Nucleus accumbens (tissue), 56 donors: Measurements from ENCODE around the gene EDARADD.

ENCODE experiments used
- DNase-seq, 56 donors: peaks; one replicate each; lab custom pipeline; 2025; lab: John Stamatoyannopoulos, UW

Gene EDARADD

DNA sequence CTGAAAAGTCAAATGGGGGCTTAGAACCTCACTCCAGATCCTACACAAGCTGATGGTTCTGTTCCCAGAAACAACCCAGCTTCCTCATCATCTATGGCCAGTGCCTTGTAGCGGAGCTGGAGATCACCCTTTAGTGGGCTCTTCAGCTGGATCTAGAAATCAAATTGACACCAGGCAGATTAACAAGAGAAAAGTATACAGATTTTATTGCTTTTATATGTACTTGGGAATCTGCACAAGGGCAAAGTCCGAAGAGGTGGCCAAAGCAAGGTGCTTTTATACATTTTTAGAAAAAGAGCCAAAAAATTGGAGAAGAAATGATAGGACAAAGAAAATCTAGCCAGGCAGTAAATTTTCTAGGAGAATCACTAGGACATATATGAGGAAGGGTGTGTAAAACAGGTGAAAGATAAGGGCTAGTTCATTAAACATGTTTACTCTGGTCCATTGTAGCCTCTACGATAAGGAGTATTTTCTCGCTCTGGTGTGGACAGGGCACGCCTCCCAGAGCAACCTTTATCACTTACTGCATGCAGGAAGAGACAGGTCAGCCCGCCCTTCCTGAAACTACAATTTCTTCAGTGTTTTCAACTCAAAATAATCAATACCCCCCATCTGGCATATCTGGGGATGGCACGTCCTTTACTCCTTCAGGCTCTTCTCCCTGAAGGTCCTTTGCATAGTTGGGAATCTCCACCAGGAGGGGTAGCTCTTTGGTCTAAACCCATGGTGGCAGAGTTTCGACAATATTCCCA lies 115.7 kb downstream of the EDARADD start:
- no peak for DNase-seq

DNA sequence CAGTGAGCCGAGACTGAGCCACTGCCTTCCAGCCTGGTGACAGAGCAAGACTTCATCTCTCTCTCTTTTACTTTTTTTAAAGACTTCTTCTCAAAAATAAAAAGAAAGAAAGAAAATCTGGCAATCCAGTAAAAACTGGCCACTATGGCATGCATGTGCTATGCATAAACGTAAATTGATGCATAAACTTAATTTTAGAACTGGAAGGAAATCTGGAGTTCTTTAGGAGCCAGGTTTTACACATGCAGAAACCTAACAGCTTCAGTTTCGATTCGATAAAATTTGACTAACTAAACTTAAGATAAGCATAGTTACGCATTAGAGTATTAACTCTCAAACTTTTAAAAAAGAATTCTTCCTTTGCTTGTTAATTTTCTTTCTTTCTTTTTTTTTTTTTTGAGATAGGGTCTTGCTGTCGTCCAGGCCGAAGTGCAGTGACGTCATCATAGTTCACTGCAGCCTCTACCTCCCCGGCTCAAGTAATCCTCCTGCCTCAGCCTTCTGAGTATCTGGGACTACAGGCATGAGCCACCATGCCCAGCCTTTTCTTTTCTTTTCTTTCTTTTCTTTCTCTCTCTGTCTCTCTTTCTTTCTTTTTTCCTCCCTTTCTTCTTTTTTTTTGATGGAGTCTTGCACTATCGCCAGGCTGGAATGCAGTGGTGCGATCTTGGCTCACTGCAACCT lies 117.8 kb downstream of the EDARADD start:
- no peak for DNase-seq

DNA sequence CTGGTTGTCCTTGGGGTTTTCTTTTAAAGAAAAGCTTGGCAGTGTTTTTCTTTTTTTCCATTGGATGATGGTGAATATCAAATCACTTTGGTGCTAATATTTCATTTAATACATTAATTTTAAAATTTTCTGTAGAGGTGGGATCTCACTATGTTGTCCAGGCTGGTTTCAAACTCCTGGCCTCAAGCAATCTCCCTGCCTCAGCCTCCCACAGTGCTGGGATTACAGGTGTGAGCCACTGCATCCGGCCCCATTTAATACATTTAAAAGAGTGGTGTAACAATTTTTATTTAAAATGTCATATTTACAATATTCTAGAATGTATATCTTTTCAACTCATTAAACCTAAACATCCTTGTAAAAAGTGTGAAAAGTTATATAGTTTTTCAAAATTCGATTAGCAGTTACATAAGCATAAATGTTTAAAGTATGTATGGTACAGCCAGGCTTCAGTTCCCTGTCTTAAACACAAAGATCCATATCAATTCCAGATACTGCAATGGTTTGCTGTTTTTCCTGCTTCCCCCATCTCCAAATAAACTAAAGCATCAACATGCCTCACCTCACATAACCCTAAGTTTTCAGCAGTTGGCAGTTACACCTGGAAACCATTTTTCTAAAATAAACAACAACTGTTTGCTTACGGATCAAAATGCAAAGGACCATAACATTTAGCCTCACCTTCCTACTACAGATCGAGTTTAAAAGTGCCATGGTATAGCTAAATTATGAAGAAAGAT lies 120.8 kb downstream of the EDARADD start:
- no peak for DNase-seq

DNA sequence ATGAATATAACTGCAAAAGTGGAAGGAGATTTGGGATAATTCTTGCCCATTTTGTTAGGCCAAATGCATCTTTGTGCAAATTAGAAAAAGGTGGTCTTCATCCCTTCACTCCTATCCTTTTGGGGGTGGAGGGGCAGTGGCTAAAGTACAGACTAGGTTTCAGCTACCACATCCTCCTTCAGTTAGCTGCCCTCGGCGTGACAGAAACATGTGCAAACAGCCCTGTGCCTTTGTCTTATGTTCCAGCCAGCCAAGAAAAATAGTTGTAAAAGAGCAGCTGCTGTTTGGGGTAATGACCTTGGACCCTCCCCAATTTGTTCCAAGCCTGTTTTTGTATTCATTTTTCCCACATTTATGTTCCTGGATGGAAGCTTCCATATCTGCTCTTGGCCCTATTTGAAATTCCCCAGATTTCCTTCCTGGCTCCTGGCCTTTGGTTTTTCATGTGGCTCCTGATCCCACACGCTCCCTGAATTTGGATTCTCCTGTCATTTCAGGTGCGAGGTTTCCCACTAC lies 121.4 kb downstream of the EDARADD start:
- DNase-seq = no peak

DNA sequence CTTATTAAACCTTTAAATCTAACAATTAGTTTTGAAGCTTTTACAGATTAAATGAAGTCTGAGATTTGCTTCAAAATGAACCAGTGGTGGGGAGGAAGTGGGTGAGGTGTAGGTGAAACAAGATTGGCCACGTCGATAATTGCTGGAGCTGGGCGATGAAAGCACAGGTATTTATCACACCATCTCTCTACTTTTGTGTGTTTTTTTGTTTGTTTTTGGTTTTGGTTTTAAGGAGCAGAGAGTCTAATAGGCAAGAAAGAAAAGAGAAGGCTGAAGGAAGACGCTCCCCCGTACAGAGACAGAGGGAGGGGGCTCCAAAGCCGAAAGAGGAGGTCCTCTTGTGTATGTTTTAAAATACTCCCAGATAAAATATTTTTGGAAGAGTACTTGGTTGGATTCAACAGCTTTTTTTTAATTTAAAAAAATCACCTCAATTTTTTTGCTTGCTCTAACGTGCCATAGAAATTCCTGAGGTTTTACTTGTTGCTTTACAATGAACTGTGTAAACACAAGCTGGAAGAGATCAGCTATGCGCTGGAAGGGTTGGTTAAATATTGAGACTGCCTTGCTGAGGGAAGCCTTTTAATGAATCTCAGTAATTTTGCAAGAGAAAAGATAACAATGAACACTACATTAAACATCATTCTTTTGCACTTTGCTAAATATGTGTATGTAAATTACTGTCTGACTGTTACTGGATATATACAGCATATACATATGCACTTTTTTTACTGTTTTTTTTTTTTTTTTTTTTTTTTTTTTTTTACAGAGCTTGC lies 123.0 kb downstream of the EDARADD start:
- no peak for DNase-seq

DNA sequence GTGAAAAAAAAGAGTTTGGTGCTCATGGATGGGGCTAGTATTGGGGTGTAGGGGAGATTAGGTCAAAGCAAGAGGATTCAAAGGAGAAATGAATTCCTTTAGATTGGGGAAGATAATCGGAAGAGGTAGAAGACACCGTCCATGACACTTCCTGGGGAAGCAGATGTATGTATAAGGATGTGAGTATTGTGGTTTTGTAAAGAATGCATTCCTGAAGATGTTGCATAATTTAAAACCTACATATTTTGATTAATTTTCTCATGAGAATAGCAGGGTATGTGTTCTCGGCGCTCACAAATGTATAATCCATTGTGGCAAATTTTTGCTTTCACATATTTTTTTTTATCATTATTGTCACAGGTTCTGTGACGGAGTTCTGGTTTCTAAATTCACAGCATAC lies 124.2 kb downstream of the EDARADD start:
- DNase-seq = no peak

DNA sequence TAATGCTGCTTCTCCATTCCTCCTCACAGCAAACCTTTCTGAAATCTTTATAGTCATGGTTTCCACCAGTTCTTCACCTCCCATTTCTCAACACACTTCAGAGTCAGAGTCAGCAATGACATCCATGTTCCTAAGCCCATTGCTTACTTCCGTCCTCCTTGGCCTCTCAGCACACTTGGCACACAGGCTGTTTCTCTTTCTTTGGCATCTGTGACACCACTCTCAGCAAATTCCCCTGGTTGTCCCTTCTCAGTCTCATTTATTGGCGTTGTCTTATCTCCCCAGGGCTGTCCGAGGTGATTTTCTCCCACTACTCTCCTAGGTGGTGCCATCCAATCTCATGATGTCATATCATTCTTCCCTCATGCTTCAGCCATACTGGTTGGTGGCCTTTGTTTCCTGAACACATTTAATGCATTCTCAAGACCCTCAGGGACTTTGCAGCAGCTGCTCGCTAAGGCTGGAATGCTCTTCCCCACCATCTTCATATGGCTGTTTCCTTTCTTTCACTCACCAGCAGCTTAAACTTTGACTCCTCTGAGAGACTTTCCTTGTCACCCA lies 126.4 kb downstream of the EDARADD start:
- DNase-seq = no peak

DNA sequence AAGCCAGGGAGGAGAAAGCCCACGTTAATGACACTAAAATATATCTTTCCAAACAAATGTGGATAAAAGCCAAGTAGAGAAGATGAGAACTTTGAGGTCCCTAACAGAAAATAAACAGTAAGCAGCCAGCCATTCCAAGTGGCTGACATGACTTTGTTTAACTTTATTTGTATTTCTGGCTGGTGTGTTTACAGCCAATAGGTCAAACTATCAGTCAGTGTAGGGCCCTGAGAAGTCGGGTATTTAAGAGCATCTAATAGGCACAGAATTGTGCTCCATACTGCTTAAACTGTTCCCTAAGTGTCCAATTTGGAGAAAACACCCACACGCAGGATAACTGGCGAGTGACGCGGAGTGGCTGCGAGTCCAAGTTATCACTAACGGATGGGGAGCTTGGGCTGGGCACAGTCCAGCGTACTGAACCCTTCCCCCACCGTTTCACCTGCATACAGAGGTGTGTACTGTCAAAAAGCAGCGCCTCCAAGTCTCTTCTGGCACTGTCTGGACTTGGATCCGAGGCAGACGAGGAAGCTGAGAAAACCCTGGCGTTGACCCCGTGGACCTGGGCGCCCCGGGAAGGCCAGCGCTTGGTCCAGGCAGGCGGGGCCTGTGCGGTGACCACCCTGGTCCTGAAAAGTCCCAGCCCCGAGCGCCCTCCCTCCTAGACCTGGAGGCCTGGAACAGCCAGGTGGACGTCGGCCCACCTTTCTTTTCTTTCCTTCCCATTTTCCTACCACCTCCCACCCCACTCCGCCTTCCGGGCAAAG lies 129.0 kb downstream of the EDARADD start:
- DNase-seq = peak in 4 of 56 donors; percentile 13 to 50 (median 33)

DNA sequence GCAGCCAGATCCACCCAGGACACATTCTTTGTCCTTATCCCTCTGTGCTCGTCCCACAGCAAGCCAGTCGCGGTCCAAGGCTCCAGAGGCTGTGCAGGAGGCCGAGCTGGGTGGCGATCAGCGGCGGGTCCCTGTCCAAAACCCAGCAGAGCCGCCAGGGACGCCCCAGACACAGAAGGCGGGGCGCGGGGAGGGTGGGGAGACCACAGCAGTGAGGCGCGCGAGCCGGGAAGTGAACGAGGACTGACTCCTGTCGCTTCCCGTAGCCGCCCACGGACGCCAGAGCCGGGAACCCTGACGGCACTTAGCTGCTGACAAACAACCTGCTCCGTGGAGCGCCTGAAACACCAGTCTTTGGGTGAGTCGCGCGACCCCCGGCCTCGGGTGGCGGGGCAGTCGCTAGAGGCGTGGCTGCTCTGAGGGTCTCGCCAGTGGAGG lies 129.6 kb downstream of the EDARADD start, which contains the start of gene LGALS8:
LGALS8 (plus strand) TSS at position 279 of the 438 bp plus-strand sequence. CDS start 2,089 bp downstream, outside the sequence.
- peak in 55 of 56 donors; percentile 28 to 93 (median 73) for DNase-seq

DNA sequence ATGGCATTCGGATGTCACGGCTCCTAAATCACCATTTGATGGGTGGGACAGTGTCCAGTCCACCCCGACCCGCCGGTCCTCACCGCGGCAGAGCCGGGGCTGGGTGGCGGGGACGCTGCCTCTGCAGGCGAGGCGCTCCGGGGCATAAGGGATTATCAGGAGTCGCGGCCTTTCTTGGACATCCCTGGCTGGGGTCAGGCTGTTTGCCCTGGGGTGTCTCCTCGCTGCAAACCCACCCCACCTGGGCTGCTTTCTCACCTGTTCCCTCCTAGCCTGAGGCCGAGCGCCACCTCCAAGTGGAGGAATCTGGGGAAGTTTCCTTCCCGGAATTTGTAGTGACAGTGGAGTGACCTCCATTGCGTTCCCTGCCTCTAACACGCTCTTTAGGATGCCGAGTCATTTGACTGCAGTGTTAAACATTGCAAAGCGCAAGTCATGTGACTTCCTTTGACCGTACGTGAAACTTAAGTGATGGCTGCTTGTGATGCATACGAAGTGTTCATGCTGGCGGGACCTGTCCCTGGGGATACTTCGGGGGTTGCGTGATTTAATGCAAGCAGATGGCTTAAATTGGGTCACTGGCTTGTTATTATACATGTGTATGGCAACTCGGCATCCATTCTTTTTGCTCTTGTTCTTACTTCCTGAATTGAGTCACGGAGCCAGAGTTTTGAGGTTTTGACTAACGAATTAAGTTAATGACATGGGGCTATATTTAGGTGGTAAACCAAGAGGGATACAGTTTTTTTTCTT lies 130.2 kb downstream of the EDARADD start:
- DNase-seq = peak in 38 of 56 donors; percentile 7 to 65 (median 44)

DNA sequence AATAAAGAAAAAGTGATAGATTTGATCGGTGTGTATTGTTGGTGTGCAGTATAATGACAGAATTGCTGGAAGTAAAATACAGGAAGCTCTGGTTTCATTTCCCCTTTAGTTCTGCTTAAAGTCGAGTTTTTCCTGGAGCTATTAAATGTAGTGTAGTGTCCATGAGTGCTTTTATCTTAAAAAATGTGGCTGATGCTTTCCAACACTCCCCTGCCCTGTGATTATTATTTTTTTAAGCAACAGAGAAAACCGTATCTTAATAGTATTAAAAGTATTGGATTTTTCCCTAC lies 130.8 kb downstream of the EDARADD start:
- no peak for DNase-seq

DNA sequence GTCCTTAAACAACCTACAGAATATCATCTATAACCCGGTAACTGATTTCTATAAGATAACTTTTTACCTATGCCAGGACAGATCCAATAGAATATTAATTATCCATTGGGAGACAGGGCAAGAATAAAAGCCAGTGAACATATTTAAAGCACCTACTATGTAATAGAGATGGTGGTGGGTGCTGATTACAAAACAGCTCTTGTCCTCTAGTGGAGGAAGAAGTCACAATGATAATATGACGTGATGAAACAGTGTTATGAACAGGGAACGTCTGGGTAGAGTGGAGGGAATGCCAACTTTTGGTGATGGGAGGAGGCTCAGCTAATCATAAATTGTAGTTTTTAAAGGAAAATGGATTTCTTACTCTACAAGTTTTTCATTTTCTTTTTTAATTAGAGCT lies 132.0 kb downstream of the EDARADD start:
- DNase-seq = no peak

DNA sequence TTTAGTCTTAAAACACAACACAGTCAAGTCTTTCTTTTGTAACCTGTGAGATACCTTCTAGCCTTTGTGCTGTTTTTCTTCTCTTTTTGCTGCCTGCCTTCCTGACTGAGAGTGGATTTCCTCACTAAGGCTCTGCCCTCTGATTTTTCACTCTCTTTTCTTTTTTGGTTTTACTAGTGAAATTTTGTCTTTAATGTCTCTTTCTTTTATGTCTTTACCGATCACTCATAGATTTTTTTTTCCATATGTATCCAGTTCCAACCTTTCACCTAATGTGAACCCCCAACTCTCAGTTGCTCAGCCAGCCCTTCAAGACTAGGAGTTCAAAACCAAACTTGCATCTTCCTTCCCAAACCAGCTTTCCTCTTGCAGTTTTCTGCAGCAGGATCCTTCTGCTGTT lies 136.2 kb downstream of the EDARADD start:
- no peak for DNase-seq

DNA sequence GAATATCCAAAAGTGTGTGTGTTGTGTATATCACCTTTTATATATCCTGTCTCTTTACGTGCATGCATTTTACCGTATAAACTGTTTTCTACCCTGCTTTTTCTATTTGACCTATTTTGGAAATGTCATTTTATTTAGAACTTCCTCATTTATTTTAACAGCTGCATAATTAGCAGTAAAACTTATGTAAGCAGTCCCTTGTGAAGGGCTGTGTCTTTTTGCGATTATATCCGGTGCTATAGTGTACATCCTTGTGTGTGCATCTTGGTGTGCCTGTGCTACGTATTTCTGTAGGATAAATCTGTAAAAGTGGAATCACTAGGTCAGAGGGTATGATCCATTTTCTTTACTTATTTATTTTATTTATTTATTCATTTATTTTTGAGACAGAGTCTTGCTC lies 136.9 kb downstream of the EDARADD start:
- DNase-seq = no peak

DNA sequence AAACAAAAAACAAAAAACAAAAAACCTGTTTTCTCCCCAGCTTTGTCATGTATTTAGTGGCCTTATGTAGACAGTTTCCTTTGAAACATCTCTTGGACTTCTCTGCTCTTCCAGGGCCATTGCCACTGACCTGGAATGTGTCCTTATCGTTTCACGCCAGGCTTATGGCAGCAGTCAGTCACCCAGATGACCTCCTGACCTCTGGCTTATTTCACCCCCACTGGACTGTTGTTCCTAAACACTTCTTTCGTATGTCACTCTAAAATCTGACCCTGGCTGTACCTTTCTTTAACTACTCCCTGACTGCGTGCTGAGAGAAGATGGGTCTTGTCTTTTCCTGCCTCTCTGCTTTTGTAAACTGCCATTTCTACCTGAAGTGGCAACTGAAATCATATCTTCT lies 138.8 kb downstream of the EDARADD start:
- DNase-seq = no peak

DNA sequence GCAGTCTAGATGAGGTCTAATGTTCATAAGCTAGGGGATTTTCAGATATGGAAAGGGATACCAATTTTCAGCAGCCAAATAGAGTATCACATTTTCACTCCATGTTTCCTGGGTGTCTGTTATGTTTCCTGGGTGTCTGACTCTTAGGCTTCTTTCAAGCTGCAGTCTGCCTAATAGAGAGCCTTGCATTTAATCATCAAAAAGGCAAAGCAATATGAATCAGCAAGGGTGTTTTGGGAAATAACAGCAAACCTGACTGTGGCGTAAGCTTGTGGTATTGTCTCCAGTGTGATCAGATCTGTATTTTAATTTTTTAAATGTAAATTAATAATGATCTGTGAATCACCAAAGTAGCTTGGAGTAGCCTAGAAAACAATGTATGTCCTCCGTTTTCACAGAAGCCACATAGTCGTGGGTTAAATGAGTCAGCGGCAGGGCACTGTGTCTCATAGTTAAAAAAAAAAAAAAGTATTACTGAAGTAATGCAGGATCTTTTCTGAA lies 140.1 kb downstream of the EDARADD start:
- no peak for DNase-seq
